Memory B cell (primary cell): ENCODE results near the gene TRIM31.

Experiments used
- ATAC-seq: fragments of 150-1000 bp; cut with Tn5 transposase; 2 replicates; pipeline ENCODE4 v1.10.0; 2021; ENCODE audit warnings: low read depth, mild to moderate bottlenecking, moderate library complexity
- DNase-seq, 2 donors: peaks; one replicate each; pipeline ENCODE4 v3.0.0; 2022; ENCODE audit warnings: low spot score in 2 of 2
- H3K27ac Mint-ChIP-seq: one replicate; pipeline ENCODE4 v1.8.0; 2022; ENCODE audit warnings: mild to moderate bottlenecking, moderate library complexity, mixed read lengths
- H3K27me3 Mint-ChIP-seq: one replicate; pipeline ENCODE4 v1.8.0; 2022; ENCODE audit warnings: mixed read lengths
- H3K36me3 Mint-ChIP-seq: one replicate; pipeline ENCODE4 v1.8.0; 2022; ENCODE audit warnings: mild to moderate bottlenecking, mixed read lengths
- H3K4me1 Mint-ChIP-seq: one replicate; pipeline ENCODE4 v1.8.0; 2022; ENCODE audit warnings: mixed read lengths
- H3K4me3 Mint-ChIP-seq: one replicate; pipeline ENCODE4 v1.8.0; 2022; ENCODE audit warnings: mild to moderate bottlenecking, moderate library complexity, mixed read lengths
- H3K9me3 Mint-ChIP-seq: one replicate; pipeline ENCODE4 v1.8.0; 2022; ENCODE audit warnings: mixed read lengths

Gene TRIM31

DNA sequence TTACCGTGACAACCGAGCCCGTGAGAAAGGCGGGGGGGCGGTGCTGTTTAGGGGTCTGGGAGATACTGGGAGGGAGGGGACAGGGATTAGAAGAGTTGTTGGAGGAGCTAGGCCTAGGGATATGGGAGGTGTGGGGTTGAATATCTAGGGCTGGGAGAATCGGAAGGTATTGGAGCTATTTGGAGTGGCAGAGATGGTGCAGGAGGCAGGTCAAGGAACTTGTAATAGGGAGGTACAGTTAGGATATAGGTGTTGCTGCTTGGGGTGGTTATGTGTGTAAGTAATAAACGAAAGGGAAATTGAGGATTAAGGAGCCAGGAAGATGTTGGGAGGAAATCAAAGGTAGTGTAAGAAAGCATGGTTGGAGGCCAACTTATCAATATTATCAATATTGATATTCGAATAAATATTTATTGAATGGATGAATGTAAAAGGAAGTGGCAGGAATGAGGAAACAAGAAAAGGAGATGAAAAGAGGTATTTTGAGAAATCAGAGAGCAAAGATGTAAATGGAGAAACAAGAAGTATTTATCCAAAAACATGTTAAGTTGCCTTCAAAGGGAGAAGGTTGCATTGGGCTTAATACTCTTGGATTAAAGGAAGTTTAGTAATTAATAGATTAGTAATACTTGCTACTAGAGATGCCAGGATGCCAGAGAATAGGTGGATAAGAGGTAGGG is 45.3 kb downstream of the TRIM31 start:
- Mint-ChIP-seq H3K9me3 (no peaks in the 10 kb centered on the region), H3K4me3 (peak overlapping the region; percentile 91), H3K27ac (peak overlapping the region; percentile 96), H3K4me1 (peaks cover 33% of the 10 kb centered on the region), H3K27me3 (peaks cover 14% of the 10 kb centered on the region), H3K36me3 (peaks cover 33% of the 10 kb centered on the region)
- no peak for DNase-seq
- no peak for ATAC-seq

DNA sequence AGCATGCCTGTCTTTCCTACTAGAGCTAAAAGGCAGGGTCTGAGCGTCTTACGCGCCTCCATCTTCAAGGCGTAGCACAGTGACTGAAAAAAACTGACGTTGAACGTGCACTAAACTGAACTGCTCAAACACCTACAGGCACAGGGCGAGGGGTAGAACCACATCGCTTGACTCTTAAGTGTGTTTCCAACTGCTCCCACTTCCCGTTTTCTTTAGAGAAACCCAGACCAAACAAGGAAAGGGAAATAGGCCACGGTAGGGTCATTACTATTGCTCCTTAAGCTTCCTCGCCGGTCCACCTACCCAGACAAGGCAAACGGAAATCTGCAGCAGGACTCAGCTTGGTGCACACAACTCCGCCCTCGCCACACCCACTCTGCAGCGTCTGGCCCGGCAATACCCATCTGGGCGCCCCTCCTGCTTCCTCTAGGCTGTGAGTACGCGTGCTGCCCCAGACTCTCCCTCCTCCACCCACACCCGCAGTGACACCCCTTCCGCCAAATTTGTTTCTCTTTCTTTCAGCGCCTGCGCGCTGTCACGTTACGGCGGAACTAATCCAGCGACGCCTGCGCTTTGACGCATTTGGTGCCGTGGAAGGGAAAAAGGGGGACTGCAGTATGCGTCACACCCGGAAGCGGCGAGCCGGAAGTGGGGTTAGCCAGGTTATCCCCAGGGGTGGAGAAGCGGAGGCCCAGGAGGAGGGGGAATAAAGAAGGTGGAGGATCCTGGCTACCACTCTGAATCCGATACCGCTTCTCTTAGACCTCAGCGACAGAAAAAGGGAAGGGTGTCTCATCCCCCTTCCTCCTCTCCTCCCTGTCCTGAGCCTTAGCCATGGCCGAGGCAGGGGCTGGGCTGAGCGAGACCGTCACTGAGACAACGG is 46.1 kb downstream of the TRIM31 start, which contains the start of gene PPP1R11:
TSS of gene PPP1R11 (plus strand) at position 622 of the 883 bp plus-strand sequence. CDS start at position 835, 213 bp downstream.
- Mint-ChIP-seq H3K27me3 (peaks cover 9% of the 10 kb centered on the region), H3K4me1 (peaks cover 33% of the 10 kb centered on the region), H3K27ac (peak within 1 kb of the TSS; percentile 96), H3K4me3 (peak within 1 kb of the TSS; percentile 91), H3K9me3 (no peaks in the 10 kb centered on the region), H3K36me3 (peaks cover 29% of the 10 kb centered on the region)
- DNase-seq = peak; percentile 93 to 98
- ATAC-seq = peak; percentile 91

DNA sequence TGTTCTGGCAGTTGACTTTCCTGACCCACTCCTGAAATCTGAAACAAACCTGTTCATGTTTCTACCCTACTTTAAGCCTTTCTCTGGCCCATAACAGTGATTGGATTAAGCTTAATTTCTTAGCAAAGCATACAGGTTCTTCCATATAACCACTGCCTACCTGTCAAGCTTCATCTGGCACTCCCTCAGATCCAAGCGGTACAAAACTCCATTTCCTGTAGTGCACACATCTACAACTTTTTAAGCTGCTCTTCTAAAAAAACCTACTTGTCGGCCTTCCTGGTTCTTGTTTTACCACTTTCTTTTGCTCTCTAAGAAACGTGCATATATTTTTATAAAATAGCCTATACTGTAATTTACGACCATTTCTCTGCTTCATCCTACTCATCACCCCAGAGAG is 46.8 kb downstream of the TRIM31 start:
- Mint-ChIP-seq H3K27me3 (peaks cover 6% of the 10 kb centered on the region), H3K36me3 (peaks cover 28% of the 10 kb centered on the region), H3K9me3 (no peaks in the 10 kb centered on the region), H3K4me3 (peak overlapping the region; percentile 91), H3K27ac (peak overlapping the region; percentile 96), H3K4me1 (peaks cover 36% of the 10 kb centered on the region)
- DNase-seq (no peak), ATAC-seq (no peak)

DNA sequence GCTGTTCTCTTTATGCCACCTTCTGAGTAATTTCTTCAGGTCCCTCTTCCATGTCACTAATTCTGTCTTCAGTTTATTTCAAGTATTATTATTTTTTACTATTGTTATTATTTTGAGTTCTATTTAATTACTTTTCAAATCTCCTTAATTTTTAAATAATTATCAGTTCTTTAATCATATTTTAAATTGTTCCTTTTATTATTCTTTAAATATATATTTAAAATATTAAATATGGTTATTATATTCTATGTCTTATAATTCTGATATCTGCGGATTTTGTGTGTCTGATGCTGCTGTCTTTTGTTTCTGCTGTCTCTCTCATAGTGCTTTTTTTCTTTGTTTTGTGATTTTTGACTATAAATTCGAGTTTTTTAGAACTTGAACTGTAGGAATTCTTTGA is 49.6 kb downstream of the TRIM31 start:
- H3K4me1 Mint-ChIP-seq = peaks cover 28% of the 10 kb centered on the region

DNA sequence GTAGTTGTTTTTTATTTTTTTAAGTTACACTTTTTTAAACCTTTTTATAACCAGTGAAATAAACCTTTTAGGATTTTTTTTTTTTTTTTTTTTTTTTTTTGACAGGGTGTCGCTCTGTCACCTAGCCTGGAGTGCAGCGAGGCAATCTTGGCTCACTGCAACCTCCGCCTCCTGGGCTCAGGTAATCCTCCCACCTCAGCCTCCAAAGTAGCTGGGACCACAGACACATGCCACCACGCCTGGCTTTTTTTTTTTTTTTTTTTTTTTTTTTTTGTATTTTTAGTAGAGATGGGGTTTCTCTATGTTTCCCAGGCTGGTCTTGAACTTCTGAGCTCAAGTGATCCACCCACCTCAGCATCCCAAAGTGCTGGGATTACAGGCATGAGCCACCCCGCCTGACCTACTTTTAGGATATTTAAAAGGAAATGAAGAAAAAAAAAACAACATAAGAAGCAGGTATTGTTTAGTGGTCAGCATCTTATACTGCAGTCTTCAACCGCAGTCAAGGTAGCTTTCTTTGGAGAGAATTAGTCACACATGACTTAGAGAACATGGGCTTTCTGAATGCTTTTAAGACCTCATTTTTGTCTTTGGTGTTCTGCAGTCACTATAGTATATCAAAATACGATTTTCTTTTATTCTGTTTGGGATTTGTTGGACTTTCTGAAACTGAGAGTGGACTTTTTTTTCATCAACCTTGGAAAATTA is 50.3 kb downstream of the TRIM31 start:
- Mint-ChIP-seq H3K9me3 (no peaks in the 10 kb centered on the region), H3K27ac (peak overlapping the region; percentile 5), H3K27me3 (no peaks in the 10 kb centered on the region), H3K4me1 (peaks cover 21% of the 10 kb centered on the region), H3K4me3 (no peak overlapping the region), H3K36me3 (peaks cover 10% of the 10 kb centered on the region)
- no peak for ATAC-seq
- no peak for DNase-seq

More for the DNA sequence above, 49.6 kb downstream of the TRIM31 start:
- H3K36me3 Mint-ChIP-seq = peaks cover 15% of the 10 kb centered on the region
- ATAC-seq = no peak
- peak overlapping the region; percentile 2 for H3K4me3 Mint-ChIP-seq
- H3K9me3 Mint-ChIP-seq = no peaks in the 10 kb centered on the region
- H3K27me3 Mint-ChIP-seq = peaks cover under 1% of the 10 kb centered on the region
- DNase-seq = no peak
- peak overlapping the region; percentile 5 for H3K27ac Mint-ChIP-seq

DNA sequence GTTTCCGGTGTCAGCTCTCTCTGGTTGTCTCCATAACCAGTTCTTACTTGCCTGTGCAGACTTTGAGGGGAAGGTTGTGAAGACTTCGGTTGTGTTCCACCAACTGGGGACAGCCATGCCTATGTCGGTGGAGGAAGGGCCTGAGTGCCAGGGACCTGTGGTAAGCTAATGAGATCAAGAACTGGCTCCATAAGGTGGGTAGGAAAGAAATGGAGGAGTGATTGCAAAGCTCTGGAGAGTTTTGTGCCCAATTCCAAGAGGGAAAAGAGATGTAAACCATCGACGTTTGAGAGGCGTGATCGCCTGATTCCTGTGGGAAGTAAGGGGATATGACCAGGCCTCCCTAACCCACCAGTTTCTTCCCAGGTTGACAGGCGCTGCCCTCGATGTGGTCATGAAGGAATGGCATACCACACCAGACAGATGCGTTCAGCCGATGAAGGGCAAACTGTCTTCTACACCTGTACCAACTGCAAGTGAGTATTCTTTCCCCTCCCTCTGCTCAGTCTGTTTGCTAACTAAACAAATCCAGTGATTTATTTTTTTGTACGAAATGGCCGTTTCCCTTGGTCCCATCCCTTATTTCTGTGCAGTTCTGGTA is 50.9 kb downstream of the TRIM31 start:
- ATAC-seq (peak; percentile 3), DNase-seq (no peak)
- Mint-ChIP-seq H3K9me3 (no peaks in the 10 kb centered on the region), H3K4me1 (peaks cover 22% of the 10 kb centered on the region), H3K4me3 (peak overlapping the region; percentile 99), H3K27me3 (no peaks in the 10 kb centered on the region), H3K27ac (peak overlapping the region; percentile 95), H3K36me3 (peaks cover 12% of the 10 kb centered on the region)

DNA sequence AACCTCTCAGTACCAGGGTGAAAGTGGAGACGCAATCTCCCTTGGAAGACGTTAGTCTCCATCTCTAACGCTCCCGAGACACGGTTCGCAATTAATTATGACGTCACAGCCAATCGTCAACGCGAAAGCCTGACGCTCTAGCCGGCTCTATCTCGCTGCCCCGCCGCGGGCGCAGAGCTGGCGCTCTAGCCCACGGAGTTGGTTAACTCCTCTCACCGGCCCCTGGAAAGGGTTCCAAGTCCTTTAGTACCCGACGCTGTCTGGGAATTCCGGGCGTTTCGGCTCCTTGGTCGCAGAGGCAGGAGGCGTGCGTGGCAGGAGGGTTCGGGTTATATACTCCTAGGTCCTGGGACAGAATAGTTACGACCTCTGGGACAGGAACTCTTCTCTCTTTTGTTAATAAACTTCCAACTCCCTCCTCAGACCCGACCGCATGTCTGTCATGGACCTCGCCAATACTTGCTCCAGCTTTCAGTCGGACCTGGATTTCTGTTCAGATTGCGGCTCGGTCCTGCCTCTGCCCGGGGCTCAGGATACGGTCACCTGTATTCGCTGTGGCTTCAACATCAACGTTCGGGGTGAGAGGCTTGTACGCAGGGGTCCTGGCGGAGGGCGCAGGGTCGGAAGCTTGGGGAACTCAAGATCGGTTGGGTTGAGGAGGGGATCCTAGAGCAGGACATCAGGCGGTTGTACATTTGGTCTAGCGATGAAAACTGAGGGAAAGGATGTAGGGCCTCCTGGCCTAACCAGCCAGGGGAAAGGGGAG is 51.6 kb downstream of the TRIM31 start, which contains the start of gene POLR1H:
TSS of gene POLR1H (plus strand) at position 174 of the 766 bp plus-strand sequence. CDS start at position 434, 260 bp downstream.
- no peaks in the 10 kb centered on the region for H3K9me3 Mint-ChIP-seq
- peak within 1 kb of the TSS; percentile 99 for H3K4me3 Mint-ChIP-seq
- H3K36me3 Mint-ChIP-seq = peaks cover 15% of the 10 kb centered on the region
- no peaks in the 10 kb centered on the region for H3K27me3 Mint-ChIP-seq
- H3K4me1 Mint-ChIP-seq = peaks cover 21% of the 10 kb centered on the region
- DNase-seq (peak; percentile 83 to 86), ATAC-seq (peak; percentile 93)
- H3K27ac Mint-ChIP-seq = peak within 1 kb of the TSS; percentile 95

DNA sequence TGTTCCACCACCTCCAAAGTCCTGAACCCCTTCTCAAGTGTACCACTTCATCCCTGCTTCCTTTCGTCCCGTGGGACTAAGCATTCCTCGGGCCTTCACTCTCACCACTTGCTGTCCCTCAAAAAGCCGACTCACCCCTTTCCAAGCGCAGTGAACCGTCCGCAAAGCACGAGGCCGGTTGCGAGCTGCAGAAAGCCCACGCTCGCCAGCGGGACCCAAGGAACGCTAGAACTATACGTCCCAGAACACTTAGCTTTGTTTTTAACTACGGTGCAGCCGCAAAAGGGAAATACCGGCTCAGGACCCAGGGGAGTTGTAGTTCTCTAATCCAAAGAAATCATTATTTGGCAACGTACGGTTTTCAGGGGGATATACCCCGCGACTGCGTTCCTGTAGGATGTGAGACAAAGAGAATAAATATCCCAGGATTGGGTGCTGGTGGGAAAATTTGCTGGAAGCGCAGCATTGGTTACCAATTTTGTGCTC is 52.2 kb downstream of the TRIM31 start:
- H3K9me3 Mint-ChIP-seq = no peaks in the 10 kb centered on the region
- no peaks in the 10 kb centered on the region for H3K27me3 Mint-ChIP-seq
- peaks cover 17% of the 10 kb centered on the region for H3K36me3 Mint-ChIP-seq
- DNase-seq (peak in 1 of 2 donors; percentile 34), ATAC-seq (peak; percentile 66)
- peak overlapping the region; percentile 95 for H3K27ac Mint-ChIP-seq
- H3K4me1 Mint-ChIP-seq = peaks cover 17% of the 10 kb centered on the region
- H3K4me3 Mint-ChIP-seq = peak overlapping the region; percentile 99

DNA sequence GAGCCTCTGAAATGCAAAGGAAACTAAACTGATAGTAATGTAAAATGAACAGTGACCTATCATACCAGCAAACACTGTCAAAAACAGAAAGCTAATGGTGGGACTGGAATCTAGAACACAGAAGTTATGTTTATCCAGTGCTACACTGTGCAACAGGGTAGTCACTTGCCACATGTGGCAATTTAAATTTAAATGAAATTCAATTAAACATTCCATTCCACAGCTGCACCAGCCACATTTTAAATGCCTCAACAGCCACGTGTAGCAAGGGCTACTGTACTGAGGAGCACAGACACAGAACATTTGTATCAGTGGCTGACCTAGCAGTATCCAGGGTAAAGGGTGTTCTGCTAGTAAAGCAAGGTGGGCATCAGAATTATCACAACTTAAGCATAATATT is 57.4 kb downstream of the TRIM31 start:
- no peak overlapping the region for H3K4me3 Mint-ChIP-seq
- peaks cover 21% of the 10 kb centered on the region for H3K36me3 Mint-ChIP-seq
- DNase-seq = no peak
- H3K4me1 Mint-ChIP-seq = peaks cover 13% of the 10 kb centered on the region
- H3K27ac Mint-ChIP-seq = no peak overlapping the region
- no peaks in the 10 kb centered on the region for H3K27me3 Mint-ChIP-seq
- ATAC-seq = no peak
- H3K9me3 Mint-ChIP-seq = no peaks in the 10 kb centered on the region

DNA sequence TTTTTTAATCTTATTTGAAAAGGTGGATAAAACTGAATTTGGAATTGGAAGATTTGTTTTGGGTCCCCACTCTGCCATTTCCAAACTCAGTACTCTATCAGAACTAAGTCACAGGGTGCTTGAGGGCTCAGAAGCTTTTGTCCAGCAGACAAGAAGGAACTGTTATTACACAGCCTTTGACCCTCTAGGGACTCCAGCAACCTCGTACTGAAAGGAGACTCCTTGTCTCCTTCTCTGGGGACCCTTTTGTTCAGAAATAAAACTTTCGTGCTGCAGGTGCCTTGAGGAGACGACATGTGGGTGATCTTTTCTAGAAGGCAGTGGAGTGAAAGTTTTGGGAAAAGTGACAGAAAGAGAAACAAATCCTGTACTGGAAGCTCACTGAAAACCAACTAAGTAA is 59.2 kb downstream of the TRIM31 start:
- H3K9me3 Mint-ChIP-seq = no peaks in the 10 kb centered on the region
- no peak overlapping the region for H3K4me3 Mint-ChIP-seq
- ATAC-seq (no peak), DNase-seq (no peak)
- no peak overlapping the region for H3K27ac Mint-ChIP-seq
- peaks cover 22% of the 10 kb centered on the region for H3K36me3 Mint-ChIP-seq
- no peaks in the 10 kb centered on the region for H3K27me3 Mint-ChIP-seq
- peaks cover 11% of the 10 kb centered on the region for H3K4me1 Mint-ChIP-seq
